HG02763 (cell line): ENCODE results near the gene ADGRE2.
"Not testable (repeated sequence)": the region's sequence is repeated elsewhere in the genome, so short reads cannot be mapped to it uniquely, and the experiment has no call there.

Experiments
- ATAC-seq: cut with Tn5 transposase; IDR thresholded peaks from one replicate; pipeline ENCODE4 v1.9.1; 2021; ENCODE audit warnings: mild to moderate bottlenecking, moderate library complexity; ENCODE audit not compliant: unreplicated experiment

The ADGRE2 gene

GRCh38 chr19:14780622-14781225 is 2.4 kb upstream of the ADGRE2 start:
- ATAC-seq, result not testable (repeated sequence)

GRCh38 chr19:14779151-14779550 is 791 bp upstream of the ADGRE2 start:
- ATAC-seq, result no peak

DNA sequence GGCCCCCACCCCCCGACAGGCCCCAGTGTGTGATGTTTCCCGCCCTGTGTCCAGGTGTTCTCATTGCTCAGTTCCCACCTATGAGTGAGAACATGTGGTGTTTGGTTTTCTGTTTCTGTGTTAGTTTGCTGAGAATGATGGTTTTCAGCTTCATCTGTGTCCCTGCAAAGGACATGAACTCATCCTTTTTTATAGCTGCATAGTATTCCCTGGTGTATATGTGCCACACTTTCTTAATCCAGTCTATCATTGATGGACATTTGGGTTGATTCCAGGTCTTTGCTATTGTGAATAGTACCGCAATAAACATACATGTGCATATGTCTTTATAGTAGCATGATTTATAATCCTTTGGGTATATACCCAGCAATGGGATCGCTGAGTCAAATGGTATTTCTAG is 715 bp downstream of the ADGRE2 start:
- ATAC-seq, result not testable (repeated sequence)

DNA sequence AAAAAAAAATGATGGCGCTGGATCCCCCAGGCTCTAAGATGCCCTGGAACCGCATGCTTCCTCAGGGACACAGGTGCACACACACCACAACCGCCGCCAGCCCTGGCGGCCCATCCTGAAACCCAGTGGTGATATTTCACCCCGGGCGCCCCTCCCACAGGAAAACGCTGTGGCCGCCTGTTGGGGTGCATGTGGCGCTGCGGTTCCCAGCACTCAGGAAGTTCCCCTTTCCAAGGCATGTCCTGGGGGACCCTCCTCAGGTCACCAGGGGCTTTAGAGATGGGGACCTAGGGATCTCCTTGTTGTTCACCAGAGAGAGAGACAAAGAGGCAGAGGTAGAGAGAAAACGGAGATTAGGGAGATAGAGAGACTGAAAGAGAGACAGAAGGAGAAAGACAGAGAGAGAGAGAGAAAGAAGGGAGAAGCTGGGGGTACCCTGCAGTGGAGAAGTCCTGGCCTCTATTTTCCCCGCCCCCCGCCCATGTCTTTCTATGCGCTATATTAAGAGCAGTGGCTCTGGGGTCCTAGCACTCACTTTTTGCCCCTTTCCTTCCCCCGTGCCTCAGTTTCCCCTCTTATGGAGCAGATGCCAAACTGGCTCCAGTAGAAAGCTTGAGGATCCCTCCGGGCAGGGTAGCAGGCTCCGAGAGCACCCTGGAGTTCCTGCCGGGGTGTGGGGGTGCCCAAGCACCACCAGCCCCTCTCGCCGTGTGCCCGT is 2.3 kb downstream of the ADGRE2 start:
- no peak for ATAC-seq

DNA sequence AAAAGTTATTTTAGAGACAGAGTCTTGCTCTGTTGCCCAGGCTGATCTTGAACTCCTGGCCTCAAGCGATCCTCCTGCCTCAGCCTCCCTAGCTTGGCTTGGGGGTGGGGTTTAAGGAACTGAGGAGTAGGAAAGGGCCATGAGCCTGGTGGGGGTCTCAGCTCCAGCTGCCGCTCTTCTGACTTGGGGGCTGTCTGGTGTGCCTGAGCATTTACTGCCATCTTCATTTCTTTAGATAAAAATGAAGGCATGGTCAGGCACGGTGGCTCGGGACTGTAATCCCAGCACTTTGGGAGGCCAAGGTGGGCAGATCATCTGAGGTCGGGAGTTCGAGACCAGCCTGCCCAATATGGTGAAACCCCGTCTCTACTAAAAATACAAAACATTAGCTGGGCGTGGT is 3.0 kb downstream of the ADGRE2 start:
- ATAC-seq, result not testable (repeated sequence)

DNA sequence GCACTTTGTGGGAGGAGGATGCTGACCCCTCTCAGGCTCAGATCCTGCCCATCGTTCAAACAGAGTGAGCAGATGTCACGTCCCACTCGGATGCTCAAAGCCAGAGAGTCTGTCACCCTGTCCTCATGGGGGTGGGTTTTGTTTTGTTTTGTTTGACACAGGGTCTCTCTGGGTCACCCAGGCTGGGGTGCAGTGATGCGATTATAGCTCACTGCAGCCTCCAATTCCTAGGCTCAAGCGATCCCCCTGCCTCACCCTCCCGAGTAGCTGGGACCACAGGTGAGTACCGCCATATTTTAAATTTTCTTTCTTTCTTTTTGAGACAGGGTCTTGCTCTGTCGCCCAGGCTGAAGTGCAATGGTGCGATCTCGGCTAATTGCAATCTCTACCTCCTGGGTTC is 4.0 kb downstream of the ADGRE2 start:
- no peak for ATAC-seq

GRCh38 chr19:14773722-14774121 is 4.6 kb downstream of the ADGRE2 start:
- not testable (repeated sequence) for ATAC-seq

DNA sequence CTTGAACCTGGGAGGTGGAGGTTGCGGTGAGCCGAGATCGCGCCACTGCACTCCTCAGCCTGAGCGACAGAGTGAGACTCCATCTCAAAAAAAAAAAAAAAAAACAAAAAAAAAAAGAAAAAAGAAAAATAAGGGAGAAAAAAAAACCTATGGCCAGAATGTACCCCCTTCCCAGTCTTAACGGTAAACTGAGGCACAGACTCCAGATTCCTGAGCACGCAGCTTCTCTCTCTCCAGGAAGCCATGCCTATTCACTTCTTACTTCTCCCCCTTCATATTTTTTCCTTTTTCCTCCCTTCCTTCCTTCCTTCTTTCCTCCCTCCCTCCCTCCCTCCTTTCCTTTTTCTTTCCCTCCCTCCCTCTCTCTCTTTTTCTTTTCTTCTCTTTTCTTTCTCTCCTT is 5.4 kb downstream of the ADGRE2 start:
- ATAC-seq, result no peak

DNA sequence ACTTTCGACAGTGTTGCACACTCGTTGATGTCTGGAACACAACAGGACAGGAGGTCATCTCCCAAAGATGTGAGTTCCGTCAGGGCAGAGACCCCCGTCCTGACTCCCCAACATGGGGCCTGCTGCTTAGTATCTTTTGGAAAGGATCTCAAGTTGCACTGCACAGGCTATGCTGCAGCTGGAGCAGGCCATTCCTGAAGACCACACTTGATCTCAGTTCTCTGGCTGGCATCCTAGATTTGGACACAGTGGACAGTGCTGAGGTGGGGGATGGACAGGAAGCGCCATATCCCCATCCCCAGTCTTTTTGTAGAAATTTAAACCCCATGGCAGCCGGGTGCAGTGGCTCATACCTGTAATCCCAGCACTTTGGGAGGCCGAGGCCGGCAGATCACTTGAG is 5.9 kb downstream of the ADGRE2 start:
- ATAC-seq, result no peak

DNA sequence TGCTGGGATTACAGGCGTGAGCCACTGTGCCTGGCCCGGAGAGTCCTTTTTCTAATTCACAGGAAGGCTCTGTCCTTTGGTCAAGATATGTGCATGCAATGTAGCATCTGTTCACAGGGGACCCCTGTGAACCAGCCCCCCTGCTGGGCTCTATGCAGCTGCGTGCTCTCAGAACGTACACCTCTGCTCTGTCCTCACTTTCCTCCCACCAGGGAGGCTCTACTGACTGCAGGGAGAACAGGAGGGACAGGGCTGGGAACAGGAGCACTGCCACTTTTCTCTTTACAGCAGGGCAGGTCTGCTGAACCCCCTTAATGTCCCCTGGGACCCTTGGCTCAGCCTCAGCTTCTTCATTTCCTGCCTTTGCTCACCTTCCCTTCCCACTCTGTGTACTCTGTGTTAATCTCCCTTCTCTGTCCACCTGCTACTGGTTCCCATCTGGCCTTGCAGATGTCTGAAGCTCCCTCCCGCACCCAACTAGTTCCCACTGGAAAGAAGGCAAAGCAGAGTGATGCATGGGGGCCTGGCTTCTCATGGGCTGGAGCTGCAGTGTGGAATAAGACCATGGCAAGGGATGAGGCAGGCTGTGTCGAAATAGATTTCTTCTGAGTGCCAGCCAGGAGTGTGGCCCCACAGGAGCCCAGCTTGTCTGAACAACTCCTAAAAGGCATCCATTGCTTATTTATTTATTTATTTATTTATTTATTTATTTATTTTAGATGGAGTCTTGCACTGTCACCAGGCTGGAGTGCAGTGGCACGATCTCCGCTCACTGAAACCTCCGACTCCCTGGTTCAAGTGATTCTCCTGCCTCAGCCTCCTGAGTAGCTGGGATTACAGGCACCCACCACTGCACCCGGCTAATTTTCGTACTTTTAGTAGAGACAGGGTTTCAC is 7.2 kb downstream of the ADGRE2 start:
- ATAC-seq, result no peak

- ATAC-seq, result no peak
Measured at GRCh38 chr19:14770136-14770535, 8.2 kb downstream of the ADGRE2 start.

DNA sequence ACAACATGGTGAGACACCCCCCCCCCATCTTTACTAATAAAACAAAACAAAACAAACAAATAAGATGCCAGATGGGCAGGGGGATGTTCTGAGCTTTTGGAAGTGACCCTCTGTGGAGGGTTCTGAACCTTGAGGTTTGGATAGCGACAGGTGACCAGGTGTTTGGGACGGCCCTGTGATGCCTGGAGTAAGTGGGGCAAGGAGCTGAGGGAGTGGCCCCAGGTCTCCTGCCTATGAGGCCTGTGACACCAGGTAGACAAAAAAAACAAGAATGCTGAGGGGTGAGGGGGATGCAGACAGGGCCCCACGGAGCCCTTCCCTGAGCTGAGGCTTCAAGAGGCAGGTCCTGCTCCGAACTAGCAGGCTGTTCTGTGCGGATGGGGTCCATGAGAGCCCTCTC is 9.2 kb downstream of the ADGRE2 start:
- ATAC-seq, result no peak

DNA sequence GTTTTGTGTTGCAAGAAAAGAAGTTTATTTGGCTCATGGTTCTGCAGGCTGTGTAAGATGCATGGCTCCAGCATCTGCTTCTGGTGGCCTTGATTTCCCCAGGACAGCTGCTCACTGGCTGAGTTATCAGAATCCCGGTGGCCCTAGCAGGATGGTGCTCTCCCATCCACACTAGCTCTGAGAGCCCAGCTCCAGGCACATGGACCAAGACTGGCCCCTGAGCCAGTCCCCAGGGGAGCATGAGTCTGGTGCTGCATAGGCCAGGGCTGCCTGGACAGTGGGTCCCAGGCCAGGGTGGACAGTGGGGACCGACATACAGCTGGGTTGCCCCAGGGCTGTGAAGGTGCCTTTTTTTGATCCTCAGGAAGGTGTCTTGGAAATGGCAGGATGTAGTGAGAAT is 10.4 kb downstream of the ADGRE2 start:
- no peak for ATAC-seq

DNA sequence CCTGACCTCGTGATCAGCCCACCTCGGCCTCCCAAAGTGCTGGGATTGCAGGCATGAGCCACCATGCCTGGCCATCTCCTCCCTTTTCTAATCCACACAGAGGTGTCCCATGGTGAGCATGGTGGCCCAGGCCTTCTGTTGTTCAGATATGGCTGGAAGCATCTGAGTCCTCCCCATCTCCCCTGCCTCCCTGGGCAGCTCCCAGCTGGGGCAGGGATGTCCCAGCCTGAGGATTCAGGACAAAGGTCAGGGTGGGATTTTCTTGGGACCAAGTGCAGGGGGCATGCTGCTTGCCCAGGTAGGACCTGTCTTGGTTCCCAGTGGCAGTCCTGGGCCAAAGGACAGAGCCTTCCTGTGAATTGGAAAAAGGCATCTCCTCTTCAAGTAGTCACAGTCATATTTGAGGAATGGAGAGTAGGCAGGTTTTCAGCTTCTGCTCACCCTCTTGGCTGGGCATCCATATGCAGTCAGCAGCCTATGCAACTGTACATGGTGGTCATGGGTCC is 10.8 kb downstream of the ADGRE2 start:
- no peak for ATAC-seq

DNA sequence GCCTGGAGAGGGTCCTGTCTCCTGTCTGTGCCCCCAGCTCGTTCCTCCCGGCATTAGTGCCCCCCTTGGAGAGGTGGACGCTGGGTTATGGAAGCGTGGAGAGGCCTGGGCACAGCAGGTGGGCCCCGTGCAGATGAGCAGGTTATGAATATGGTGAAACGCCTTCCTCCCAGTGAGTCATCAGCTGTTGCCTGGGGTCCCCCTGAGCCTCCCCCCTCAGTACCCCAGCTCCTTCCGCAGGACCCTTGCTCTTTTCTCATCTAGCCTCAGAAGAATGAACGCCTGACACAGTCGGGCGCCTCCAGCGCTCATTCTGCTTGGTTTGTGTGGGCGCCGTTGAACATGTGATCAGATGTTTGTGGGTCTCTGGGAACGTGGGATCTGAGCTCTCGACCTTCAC is 12.5 kb downstream of the ADGRE2 start:
- not testable (repeated sequence) for ATAC-seq

DNA sequence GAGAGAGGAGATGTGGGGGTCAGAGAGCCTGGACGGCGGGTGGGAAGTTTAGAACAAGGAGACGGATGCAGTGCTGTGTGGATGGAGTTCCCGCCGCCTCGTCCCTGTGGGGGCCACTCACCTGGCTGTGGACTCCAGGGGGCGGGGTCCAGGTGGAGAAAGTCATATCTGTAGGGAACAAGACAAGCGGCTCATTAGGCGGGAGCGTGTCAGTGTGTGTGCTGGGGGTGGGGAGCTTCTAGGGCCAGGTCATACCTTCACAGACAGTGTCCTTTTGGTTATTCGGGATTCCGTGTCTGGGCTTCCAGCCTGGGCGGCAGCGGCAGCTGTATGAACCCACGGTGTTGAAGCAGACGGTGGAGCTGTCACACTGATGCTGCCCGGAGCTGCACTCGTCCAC is 13.0 kb downstream of the ADGRE2 start:
- not testable (repeated sequence) for ATAC-seq

- no peak for ATAC-seq
Measured at GRCh38 chr19:14764401-14764800, 14.0 kb downstream of the ADGRE2 start.

DNA sequence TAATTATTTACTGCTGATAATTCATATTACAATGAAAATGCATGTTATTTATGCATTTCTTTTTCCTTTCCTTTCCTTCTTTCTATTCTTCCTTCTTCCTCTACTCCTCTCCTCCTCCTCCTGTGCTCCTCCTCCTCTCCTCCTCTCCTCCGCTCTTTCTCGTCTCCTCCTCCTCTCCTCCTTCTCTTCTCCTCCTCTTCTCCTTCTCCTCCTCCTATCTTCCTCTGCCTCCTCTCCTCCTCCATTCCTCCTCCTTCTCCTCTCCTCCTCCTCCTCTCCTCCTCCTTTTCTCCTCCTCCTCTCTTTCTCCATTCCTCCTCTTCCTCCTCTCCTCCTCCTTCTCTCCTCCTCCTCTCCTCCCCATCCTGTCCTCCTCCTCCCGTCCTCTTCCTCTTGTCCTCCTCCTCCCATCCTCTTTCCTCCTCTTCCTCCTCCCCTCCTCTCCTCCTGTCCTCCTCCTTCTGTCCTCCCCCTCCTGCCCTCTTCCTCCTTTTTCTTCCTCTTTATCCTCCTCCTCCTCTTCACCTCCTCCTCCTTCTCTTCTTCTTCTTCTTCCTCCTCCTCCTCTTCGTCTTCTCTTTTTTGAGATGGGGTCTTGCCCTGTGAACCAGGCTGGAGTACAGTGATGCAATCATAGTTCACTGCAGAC is 14.7 kb downstream of the ADGRE2 start:
- no peak for ATAC-seq

GRCh38 chr19:14762111-14762510 is 16.2 kb downstream of the ADGRE2 start:
- ATAC-seq, result no peak

GRCh38 chr19:14761607-14762006 is 16.8 kb downstream of the ADGRE2 start:
- ATAC-seq, result no peak

- ATAC-seq, result no peak
Measured at GRCh38 chr19:14758816-14759215, 19.5 kb downstream of the ADGRE2 start.
